Measurements from ENCODE around the gene PDE9A. TPM values are rescaled to one million over a fixed set of nuclear protein-coding genes. Genes with fewer than 3 reads are reported as not detected.

PDE9A gene
- total RNA-seq, 3 donors from 2014 or later: 3.0 to 14.7 (median 10.5) TPM

DNA sequence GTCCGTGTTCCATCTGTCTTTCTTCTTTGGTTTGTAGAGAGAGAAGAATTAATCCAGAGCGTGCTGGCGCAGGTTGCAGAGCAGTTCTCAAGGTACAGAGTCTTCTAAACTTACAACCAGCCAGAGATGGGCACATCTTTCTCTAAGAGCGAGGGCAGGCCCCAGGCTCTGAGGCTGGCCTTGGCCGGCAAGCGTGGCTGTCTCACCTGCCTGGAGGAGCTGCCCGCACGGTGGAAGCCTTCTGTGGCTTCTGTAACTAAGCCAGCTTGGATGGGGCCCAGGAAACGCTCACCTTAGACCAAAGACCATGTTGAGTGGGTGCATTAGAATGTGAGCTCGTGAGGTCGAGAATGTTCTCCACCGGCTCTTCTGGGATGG is 78.6 kb downstream of the PDE9A start:
- Histone ChIP-seq H3K27ac (peak overlapping the region; percentile 16 to 80), H3K9me3 (no peaks in the 10 kb centered on the region), H3K36me3 (no peaks in the 10 kb centered on the region), H3K4me3 (no peak overlapping the region), H3K27me3 (no peaks in the 10 kb centered on the region), H3K4me1 (peaks cover 0 to 6% of the 10 kb centered on the region in 2 donors)
- peak in 1 of 2 donors; percentile 32 for DNase-seq (ENCODE audit: low spot score in 2 of 2)
- intact Hi-C loops (cut with DNase I; ENCODE audit: low total_unique reads): no loop called here
- TF ChIP-seq, protein P1, sequence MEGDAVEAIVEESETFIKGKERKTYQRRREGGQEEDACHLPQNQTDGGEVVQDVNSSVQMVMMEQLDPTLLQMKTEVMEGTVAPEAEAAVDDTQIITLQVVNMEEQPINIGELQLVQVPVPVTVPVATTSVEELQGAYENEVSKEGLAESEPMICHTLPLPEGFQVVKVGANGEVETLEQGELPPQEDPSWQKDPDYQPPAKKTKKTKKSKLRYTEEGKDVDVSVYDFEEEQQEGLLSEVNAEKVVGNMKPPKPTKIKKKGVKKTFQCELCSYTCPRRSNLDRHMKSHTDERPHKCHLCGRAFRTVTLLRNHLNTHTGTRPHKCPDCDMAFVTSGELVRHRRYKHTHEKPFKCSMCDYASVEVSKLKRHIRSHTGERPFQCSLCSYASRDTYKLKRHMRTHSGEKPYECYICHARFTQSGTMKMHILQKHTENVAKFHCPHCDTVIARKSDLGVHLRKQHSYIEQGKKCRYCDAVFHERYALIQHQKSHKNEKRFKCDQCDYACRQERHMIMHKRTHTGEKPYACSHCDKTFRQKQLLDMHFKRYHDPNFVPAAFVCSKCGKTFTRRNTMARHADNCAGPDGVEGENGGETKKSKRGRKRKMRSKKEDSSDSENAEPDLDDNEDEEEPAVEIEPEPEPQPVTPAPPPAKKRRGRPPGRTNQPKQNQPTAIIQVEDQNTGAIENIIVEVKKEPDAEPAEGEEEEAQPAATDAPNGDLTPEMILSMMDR (IDR thresholded peaks at IDR 0.05): no peak
- no peak for TF ChIP-seq POLR2A (IDR thresholded peaks at IDR 0.05)
- TF ChIP-seq POLR2AphosphoS5 (IDR thresholded peaks at IDR 0.05): no peak

DNA sequence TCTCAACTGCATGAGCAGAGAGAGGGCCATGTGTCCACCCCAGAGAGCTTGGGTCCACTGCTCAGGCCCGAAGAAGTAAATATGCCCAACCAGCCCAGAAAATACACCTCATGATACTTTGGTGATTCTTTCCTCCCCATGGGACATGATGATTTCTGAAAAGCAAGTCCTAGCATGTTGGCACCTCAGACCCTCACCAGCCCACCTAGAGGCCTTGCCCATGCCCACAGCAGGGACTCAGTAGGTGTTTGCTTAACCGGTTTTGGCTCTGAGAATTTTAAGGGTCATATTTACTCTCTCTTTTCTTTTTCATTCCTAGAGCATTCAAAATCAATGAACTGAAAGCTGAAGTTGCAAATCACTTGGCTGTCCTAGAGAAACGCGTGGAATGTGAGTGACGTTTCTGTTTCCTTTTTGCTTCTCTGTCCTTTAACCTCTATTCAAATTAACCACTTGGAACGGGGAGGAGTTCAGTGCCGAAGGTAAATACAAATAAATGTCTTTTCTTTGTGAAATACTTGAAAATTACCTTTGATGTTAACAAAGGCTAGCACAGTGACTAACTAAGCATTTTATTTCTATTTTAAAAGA is 79.7 kb downstream of the PDE9A start:
- no peaks in the 10 kb centered on the region for H3K36me3 ChIP-seq
- intact Hi-C loops (cut with DNase I; ENCODE audit: low total_unique reads): no loop called here
- TF ChIP-seq POLR2A (IDR thresholded peaks at IDR 0.05) (no peak), POLR2AphosphoS5 (IDR thresholded peaks at IDR 0.05) (no peak)
- TF ChIP-seq, protein P1 (IDR thresholded peaks at IDR 0.05): no peak
- H3K9me3 ChIP-seq: no peaks in the 10 kb centered on the region
- no peaks in the 10 kb centered on the region for H3K27me3 ChIP-seq
- no peak overlapping the region for H3K27ac ChIP-seq
- H3K4me1 ChIP-seq: peaks cover 0 to 6% of the 10 kb centered on the region in 2 donors
- no peak overlapping the region for H3K4me3 ChIP-seq
- DNase-seq (ENCODE audit: low spot score in 2 of 2): no peak

DNA sequence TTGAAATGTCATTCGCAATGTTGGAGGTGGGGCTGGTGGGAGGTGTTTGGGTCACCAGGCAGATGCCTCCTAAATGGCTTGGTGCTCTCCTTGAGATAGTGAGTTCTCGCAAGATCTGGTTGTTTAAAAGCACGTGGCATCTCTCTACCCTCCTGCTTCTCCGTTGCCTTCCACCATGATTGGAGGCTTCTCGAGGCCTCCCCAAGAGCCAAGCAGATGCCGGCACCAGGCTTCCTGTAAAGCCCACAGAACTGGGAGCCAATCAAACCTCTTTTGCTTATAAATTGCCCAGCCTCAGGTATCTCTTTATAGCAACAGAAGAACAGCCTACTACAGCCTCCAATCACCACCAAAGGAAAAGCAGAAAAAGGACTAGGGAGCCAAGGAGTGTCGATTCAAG is 80.5 kb downstream of the PDE9A start:
- no peak overlapping the region for H3K4me3 ChIP-seq
- no peak overlapping the region for H3K27ac ChIP-seq
- no peak for DNase-seq (ENCODE audit: low spot score in 2 of 2)
- H3K9me3 ChIP-seq: no peaks in the 10 kb centered on the region
- H3K27me3 ChIP-seq: no peaks in the 10 kb centered on the region
- H3K36me3 ChIP-seq: no peaks in the 10 kb centered on the region
- intact Hi-C loops (cut with DNase I; ENCODE audit: low total_unique reads): no loop called here
- TF ChIP-seq, protein P1 (IDR thresholded peaks at IDR 0.05): no peak
- peaks cover 0 to 6% of the 10 kb centered on the region in 2 donors for H3K4me1 ChIP-seq

DNA sequence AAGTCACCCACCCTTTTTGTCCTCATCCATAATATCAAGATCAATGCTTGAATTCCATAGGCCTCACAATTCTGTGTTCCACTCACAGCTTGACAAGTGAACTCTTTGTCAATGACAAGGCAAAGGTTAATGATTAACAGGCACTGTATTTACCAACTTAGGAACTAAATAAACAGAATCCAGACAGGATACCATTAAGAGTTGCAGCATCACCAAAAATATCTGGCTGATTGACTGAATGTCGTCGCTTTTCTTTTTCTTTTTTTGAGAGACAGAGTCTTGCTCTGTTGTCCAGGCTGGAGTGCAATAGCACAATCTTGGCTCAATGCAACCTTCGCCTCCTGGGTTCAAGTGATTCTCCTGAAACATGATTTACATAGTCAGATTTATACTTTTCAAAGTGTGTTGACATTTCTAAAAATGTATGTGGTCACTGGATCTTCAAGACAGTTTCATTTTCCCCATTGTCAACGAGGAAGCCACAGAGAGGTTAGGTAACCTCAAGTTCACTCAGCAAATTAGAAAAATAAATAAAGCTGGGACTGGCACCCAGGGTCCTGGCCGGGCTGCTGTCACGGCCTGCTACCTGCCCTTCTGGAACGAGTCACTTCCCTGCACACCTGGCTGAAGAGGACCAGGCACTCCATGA is 81.0 kb downstream of the PDE9A start:
- DNase-seq (ENCODE audit: low spot score in 2 of 2): peak in 1 of 2 donors; percentile 7
- no peaks in the 10 kb centered on the region for H3K9me3 ChIP-seq
- H3K4me3 ChIP-seq: no peak overlapping the region
- no peaks in the 10 kb centered on the region for H3K27me3 ChIP-seq
- H3K27ac ChIP-seq: no peak overlapping the region
- H3K4me1 ChIP-seq: peaks cover 0 to 6% of the 10 kb centered on the region in 2 donors
- no peaks in the 10 kb centered on the region for H3K36me3 ChIP-seq
- intact Hi-C loops (cut with DNase I; ENCODE audit: low total_unique reads): no loop called here
- TF ChIP-seq POLR2A (IDR thresholded peaks at IDR 0.05) (no peak), POLR2AphosphoS5 (IDR thresholded peaks at IDR 0.05) (no peak)
- TF ChIP-seq, protein P1 (IDR thresholded peaks at IDR 0.05): no peak

DNA sequence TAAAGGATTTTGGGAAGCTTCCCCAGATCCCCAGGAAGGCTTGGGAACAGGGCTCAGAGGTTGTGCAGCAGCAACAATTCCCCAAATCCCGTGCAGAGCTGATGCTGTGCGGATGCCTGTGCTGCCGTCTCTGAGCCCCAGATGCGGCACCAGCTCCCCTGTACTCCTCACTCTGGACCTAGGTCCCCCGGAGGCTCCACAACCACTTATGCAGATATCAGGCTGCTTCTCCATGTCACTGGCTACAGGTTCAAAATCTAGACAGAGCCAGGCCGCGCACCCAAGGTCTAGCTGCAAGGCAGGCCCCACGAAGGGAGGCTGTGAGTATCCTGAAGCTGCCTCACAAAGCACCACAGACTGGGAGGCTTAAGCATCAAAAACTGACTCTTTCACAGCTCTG is 81.6 kb downstream of the PDE9A start:
- H3K4me1 ChIP-seq: peaks cover 0 to 6% of the 10 kb centered on the region in 2 donors
- no peak overlapping the region for H3K4me3 ChIP-seq
- intact Hi-C loops (cut with DNase I; ENCODE audit: low total_unique reads): no loop called here
- no peak for TF ChIP-seq POLR2A (IDR thresholded peaks at IDR 0.05)
- TF ChIP-seq, protein P1 (IDR thresholded peaks at IDR 0.05): no peak
- TF ChIP-seq POLR2AphosphoS5 (IDR thresholded peaks at IDR 0.05): no peak
- no peaks in the 10 kb centered on the region for H3K27me3 ChIP-seq
- H3K9me3 ChIP-seq: no peaks in the 10 kb centered on the region
- H3K36me3 ChIP-seq: no peaks in the 10 kb centered on the region
- peak in 1 of 2 donors; percentile 25 for DNase-seq (ENCODE audit: low spot score in 2 of 2)
- H3K27ac ChIP-seq: no peak overlapping the region

All from breast epithelium (tissue), 4 donors.